Testis (tissue), 2 donors: ENCODE data around the gene ZNF248.

Experiments used
- POLR2A ChIP-seq: fragments of 450-650 bp; IDR thresholded peaks from one replicate; pipeline ENCODE4 v1.6.1; 2017; ENCODE audit warnings: antibody characterized with exemption, mild to moderate bottlenecking, moderate library complexity
- TF ChIP-seq, protein P1 (sequence below), 3 experiments: fragments of 450-650 bp in 2 of 3; fragments of 200-600 bp in 1 of 3; sonication (generic) in 1 of 3; IDR thresholded peaks; one replicate each; pipeline ENCODE4 v1.5.1; 2016 to 2019; ENCODE audit warnings: antibody characterized with exemption in 3 of 3, mild to moderate bottlenecking in 2 of 3, moderate library complexity in 1 of 3

DNA sequence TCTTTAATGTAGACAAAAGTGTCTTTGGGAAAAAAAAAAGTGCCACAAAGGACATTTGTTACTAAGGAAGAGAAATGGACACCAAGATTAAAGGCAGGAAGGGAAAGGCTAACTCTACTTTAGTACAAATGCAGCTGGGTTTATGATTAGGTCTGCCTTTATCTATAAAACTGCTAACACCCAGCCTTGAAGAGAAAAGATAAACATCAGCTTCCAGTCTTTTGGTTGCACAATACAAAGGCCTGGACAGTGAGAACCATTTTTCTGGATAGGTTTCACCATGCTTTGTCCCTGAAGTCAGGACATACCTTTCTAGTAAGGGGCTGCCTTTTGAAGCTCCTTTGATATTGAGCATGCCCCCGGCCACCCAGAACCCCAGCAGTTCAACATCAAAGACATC lies 45.1 kb downstream of the ZNF248 start:
- TF ChIP-seq, protein P1, sequence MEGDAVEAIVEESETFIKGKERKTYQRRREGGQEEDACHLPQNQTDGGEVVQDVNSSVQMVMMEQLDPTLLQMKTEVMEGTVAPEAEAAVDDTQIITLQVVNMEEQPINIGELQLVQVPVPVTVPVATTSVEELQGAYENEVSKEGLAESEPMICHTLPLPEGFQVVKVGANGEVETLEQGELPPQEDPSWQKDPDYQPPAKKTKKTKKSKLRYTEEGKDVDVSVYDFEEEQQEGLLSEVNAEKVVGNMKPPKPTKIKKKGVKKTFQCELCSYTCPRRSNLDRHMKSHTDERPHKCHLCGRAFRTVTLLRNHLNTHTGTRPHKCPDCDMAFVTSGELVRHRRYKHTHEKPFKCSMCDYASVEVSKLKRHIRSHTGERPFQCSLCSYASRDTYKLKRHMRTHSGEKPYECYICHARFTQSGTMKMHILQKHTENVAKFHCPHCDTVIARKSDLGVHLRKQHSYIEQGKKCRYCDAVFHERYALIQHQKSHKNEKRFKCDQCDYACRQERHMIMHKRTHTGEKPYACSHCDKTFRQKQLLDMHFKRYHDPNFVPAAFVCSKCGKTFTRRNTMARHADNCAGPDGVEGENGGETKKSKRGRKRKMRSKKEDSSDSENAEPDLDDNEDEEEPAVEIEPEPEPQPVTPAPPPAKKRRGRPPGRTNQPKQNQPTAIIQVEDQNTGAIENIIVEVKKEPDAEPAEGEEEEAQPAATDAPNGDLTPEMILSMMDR (IDR thresholded peaks at IDR 0.05) = no peak
- TF ChIP-seq POLR2A = no peak
